Measurements from ENCODE around the gene RRP9. TPM values are rescaled to one million over a fixed set of nuclear protein-coding genes. Genes with fewer than 3 reads are reported as not detected.

The RRP9 gene
- total RNA-seq, 1 experiment from 2014 or later = 49.9 TPM

DNA sequence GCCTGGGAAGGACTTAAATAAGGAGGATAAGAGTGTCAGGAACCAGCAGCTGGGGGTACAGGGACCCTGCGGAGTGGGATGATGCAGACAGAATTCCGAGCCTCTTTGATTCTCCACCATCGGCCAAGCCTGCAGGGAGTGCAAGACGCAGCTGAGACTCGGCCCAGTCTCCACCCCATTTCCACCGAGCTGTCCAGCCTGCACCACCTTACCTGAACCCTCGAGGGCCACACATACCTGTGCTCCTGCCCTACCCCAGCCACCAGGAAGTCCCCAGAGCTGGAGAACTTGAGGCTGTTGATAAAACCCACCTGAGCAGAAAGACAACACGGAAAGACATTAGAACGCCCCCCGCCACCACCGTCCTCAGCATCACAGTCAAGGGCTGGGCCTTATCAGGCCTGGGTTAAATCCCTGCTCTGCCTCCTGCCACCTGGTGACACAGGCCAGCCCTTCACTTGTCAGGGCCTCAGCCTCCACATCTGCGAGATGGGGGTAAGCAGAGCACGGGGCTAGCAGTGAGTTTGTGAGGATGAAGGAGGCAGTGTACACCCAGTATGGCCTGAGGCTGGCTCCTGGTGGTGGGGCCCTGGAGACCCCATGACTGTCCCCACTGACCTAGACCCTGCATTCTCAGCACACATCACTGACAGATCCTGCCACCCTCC lies 8.1 kb downstream of the RRP9 start (continued):
- TF ChIP-seq, protein P1, sequence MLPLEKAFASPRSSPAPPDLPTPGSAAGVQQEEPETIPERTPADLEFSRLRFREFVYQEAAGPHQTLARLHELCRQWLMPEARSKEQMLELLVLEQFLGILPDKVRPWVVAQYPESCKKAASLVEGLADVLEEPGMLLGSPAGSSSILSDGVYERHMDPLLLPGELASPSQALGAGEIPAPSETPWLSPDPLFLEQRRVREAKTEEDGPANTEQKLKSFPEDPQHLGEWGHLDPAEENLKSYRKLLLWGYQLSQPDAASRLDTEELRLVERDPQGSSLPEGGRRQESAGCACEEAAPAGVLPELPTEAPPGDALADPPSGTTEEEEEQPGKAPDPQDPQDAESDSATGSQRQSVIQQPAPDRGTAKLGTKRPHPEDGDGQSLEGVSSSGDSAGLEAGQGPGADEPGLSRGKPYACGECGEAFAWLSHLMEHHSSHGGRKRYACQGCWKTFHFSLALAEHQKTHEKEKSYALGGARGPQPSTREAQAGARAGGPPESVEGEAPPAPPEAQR (CRISPR knock-in tag; IDR thresholded peaks at IDR 0.05) = no peak
- no peak for TF ChIP-seq CBFB (CRISPR knock-in tag; IDR thresholded peaks at IDR 0.05; ENCODE audit: low read depth)
- TF ChIP-seq, protein P2, sequence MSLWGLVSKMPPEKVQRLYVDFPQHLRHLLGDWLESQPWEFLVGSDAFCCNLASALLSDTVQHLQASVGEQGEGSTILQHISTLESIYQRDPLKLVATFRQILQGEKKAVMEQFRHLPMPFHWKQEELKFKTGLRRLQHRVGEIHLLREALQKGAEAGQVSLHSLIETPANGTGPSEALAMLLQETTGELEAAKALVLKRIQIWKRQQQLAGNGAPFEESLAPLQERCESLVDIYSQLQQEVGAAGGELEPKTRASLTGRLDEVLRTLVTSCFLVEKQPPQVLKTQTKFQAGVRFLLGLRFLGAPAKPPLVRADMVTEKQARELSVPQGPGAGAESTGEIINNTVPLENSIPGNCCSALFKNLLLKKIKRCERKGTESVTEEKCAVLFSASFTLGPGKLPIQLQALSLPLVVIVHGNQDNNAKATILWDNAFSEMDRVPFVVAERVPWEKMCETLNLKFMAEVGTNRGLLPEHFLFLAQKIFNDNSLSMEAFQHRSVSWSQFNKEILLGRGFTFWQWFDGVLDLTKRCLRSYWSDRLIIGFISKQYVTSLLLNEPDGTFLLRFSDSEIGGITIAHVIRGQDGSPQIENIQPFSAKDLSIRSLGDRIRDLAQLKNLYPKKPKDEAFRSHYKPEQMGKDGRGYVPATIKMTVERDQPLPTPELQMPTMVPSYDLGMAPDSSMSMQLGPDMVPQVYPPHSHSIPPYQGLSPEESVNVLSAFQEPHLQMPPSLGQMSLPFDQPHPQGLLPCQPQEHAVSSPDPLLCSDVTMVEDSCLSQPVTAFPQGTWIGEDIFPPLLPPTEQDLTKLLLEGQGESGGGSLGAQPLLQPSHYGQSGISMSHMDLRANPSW (CRISPR knock-in tag; conservative IDR thresholded peaks at IDR 0.05; ENCODE audit: low read depth) = no peak
- TF ChIP-seq, protein P3, sequence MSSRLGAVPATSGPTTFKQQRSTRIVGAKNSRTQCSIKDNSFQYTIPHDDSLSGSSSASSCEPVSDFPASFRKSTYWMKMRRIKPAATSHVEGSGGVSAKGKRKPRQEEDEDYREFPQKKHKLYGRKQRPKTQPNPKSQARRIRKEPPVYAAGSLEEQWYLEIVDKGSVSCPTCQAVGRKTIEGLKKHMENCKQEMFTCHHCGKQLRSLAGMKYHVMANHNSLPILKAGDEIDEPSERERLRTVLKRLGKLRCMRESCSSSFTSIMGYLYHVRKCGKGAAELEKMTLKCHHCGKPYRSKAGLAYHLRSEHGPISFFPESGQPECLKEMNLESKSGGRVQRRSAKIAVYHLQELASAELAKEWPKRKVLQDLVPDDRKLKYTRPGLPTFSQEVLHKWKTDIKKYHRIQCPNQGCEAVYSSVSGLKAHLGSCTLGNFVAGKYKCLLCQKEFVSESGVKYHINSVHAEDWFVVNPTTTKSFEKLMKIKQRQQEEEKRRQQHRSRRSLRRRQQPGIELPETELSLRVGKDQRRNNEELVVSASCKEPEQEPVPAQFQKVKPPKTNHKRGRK (CRISPR knock-in tag; IDR thresholded peaks at IDR 0.05; ENCODE audit: borderline replicate concordance) = no peak
- TF ChIP-seq GABPB1 (CRISPR knock-in tag; IDR thresholded peaks at IDR 0.05) = no peak

DNA sequence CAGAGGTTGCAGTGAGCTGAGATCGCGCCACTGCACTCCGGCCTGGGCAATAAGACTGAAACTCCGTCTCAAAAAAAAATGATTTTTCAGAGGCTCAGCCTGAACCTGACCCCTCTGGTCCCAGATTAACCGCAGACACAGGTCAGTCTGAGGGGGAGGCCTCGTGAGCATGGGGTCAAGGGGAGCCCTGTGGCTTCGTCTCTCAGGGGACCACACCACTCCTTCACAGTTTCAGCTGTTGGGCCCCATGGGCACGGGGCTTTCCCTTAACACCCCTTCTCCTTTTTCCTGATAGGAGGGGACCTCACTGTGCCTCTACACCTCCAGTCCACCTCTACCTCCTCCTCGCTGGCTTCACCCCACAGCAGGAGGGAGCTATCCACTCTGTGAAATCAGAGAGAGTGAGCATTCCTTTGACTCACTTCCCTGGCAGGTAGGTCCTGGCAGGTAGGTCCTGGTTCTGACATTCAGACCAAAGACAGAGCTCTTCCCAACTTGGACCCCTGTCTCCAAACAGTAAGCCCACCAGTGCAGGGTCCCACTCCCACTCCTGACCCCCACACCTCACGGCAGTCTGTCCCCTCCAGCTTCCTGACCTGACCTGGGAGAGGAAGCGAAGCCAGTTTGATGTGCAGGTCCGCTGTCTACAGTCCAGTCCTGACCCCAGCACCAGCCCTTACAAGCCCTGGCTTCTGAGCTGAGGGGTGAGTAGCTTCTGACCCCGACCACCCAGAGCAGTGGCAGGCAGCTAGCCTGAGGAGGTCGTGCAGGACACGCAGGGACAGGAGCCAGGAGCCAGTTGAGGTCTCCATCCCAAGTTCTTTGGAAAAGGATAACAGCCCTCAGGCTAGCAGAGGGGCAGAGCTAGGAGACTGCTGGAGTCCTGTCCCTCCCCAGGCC lies 9.0 kb downstream of the RRP9 start:
- Mint-ChIP-seq H3K9me3 (no peaks in the 10 kb centered on the region), H3K36me3 (peaks cover 40% of the 10 kb centered on the region), H3K4me1 (no peaks in the 10 kb centered on the region), H3K4me3 (no peak overlapping the region), H3K27ac (no peak overlapping the region), H3K27me3 (ENCODE audit: low read depth) (no peaks in the 10 kb centered on the region)
- DNase-seq (ENCODE audit: low spot score) (no peak), ATAC-seq (no peak)
- POLR2A ChIA-PET = no interaction called here
- TF ChIP-seq ZBTB21 (CRISPR knock-in tag; IDR thresholded peaks at IDR 0.05; ENCODE audit: borderline replicate concordance) = no peak
- CTCF ChIA-PET = interaction anchor here (0.6 kb wide), 1 partner anchor 214 kb away, joined by 4 read pairs; no protein-coding TSS in a partner anchor

DNA sequence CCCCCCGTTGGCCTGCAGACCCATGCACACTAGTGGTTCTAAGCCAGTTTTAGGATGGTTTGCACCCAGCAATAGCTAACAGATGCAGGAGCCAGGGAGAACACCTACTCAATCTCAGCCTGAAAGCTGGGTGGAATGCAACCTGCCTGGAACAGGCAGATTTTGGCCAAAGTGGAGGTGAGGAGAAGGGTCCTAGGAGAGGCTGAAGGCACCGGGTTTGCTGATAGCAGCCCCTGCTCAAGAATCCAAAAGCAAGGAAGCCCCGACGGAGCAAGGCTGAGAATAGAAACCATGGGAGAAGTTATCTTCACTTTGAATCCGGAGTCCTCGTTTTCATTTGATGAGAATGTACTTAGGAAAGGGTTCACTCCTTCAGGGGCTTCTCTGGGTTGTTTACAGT lies 9.9 kb downstream of the RRP9 start:
- ATAC-seq (no peak), DNase-seq (ENCODE audit: low spot score) (no peak)
- H3K4me1 Mint-ChIP-seq = no peaks in the 10 kb centered on the region
- ChIA-PET CTCF (no interaction called here), POLR2A (no interaction called here)
- H3K4me3 Mint-ChIP-seq = no peak overlapping the region
- peaks cover 30% of the 10 kb centered on the region for H3K36me3 Mint-ChIP-seq
- H3K27me3 Mint-ChIP-seq (ENCODE audit: low read depth) = no peaks in the 10 kb centered on the region
- H3K27ac Mint-ChIP-seq = no peak overlapping the region
- H3K9me3 Mint-ChIP-seq = no peaks in the 10 kb centered on the region
- TF ChIP-seq ZNF121 (CRISPR knock-in tag; IDR thresholded peaks at IDR 0.05) (no peak), NFE2L1 (CRISPR knock-in tag; IDR thresholded peaks at IDR 0.05) (no peak), ESRRA (CRISPR knock-in tag; IDR thresholded peaks at IDR 0.05; ENCODE audit: borderline replicate concordance) (no peak), RELA (CRISPR knock-in tag; IDR thresholded peaks at IDR 0.05; ENCODE audit: borderline replicate concordance) (no peak), HMGA2 (CRISPR knock-in tag; IDR thresholded peaks at IDR 0.05) (no peak), PRRX2 (CRISPR knock-in tag; IDR thresholded peaks at IDR 0.05) (no peak), NR1H2 (CRISPR knock-in tag; IDR thresholded peaks at IDR 0.05) (no peak), OVOL2 (CRISPR knock-in tag; IDR thresholded peaks at IDR 0.05; ENCODE audit: borderline replicate concordance) (no peak), GTF2I (CRISPR knock-in tag; conservative IDR thresholded peaks at IDR 0.05) (no peak), ZNF317 (CRISPR knock-in tag; IDR thresholded peaks at IDR 0.05; ENCODE audit: borderline replicate concordance, low read depth) (no peak), GABPB1 (CRISPR knock-in tag; IDR thresholded peaks at IDR 0.05) (no peak), FOXK1 (CRISPR knock-in tag; IDR thresholded peaks at IDR 0.05) (no peak)
- TF ChIP-seq, protein P4, sequence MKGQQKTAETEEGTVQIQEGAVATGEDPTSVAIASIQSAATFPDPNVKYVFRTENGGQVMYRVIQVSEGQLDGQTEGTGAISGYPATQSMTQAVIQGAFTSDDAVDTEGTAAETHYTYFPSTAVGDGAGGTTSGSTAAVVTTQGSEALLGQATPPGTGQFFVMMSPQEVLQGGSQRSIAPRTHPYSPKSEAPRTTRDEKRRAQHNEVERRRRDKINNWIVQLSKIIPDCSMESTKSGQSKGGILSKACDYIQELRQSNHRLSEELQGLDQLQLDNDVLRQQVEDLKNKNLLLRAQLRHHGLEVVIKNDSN (CRISPR knock-in tag; IDR thresholded peaks at IDR 0.05) = no peak
- TF ChIP-seq, protein P5, sequence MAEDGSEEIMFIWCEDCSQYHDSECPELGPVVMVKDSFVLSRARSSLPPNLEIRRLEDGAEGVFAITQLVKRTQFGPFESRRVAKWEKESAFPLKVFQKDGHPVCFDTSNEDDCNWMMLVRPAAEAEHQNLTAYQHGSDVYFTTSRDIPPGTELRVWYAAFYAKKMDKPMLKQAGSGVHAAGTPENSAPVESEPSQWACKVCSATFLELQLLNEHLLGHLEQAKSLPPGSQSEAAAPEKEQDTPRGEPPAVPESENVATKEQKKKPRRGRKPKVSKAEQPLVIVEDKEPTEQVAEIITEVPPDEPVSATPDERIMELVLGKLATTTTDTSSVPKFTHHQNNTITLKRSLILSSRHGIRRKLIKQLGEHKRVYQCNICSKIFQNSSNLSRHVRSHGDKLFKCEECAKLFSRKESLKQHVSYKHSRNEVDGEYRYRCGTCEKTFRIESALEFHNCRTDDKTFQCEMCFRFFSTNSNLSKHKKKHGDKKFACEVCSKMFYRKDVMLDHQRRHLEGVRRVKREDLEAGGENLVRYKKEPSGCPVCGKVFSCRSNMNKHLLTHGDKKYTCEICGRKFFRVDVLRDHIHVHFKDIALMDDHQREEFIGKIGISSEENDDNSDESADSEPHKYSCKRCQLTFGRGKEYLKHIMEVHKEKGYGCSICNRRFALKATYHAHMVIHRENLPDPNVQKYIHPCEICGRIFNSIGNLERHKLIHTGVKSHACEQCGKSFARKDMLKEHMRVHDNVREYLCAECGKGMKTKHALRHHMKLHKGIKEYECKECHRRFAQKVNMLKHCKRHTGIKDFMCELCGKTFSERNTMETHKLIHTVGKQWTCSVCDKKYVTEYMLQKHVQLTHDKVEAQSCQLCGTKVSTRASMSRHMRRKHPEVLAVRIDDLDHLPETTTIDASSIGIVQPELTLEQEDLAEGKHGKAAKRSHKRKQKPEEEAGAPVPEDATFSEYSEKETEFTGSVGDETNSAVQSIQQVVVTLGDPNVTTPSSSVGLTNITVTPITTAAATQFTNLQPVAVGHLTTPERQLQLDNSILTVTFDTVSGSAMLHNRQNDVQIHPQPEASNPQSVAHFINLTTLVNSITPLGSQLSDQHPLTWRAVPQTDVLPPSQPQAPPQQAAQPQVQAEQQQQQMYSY (CRISPR knock-in tag; IDR thresholded peaks at IDR 0.05) = no peak
- TF ChIP-seq, protein P6, sequence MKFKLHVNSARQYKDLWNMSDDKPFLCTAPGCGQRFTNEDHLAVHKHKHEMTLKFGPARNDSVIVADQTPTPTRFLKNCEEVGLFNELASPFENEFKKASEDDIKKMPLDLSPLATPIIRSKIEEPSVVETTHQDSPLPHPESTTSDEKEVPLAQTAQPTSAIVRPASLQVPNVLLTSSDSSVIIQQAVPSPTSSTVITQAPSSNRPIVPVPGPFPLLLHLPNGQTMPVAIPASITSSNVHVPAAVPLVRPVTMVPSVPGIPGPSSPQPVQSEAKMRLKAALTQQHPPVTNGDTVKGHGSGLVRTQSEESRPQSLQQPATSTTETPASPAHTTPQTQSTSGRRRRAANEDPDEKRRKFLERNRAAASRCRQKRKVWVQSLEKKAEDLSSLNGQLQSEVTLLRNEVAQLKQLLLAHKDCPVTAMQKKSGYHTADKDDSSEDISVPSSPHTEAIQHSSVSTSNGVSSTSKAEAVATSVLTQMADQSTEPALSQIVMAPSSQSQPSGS (CRISPR knock-in tag; IDR thresholded peaks at IDR 0.05; ENCODE audit: borderline replicate concordance, low read depth) = no peak

All from WTC11 (cell line).